GM21423 (cell line): Measurements from ENCODE around the gene RPL3.

ENCODE experiments used
- ATAC-seq: cut with Tn5 transposase; IDR thresholded peaks from one replicate; pipeline ENCODE4 v1.9.1; 2021; ENCODE audit warnings: mild to moderate bottlenecking, moderate library complexity; ENCODE audit not compliant: unreplicated experiment

RPL3 gene

DNA sequence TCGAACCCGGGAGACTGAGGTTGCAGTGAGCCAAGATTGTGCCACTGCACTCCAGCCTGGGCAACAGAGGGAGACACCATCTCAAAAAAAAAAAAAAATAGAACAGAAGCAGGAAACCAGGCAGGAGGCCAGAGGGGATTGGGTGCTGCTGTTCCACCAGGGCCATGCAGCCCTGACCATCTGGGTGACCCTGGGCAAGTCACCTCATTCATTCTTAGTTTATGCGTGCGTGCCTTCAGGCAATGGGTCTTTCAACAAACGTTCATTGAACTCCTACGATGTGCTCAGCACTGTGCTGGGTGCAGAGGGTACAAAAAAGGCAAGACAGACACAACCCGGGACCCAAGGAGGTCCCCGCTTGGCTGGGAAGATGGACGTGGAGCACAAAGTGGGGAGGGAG, 18.3 kb downstream of the RPL3 start:
- no peak for ATAC-seq

- ATAC-seq, result no peak
These were observed 19.1 kb downstream of the RPL3 start for GRCh38 chr22:39300186-39300830.

DNA sequence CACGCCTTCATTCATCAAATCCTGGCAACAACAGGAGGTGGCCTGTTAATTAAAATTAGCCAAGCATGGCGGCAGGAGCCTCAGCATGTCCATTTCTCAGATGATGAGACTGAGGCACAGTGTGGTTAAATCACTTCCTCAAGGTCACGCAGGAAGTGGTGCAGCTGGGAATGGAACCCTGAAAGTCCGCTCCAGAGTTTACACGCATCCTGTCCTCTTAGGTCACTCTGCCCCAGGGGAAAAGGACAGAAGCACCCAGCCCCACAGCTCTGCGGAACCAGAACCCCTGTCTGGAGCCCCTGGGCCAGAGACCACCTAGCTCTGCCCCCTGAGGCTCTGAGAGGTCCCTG, 19.6 kb downstream of the RPL3 start:
- no peak for ATAC-seq

DNA sequence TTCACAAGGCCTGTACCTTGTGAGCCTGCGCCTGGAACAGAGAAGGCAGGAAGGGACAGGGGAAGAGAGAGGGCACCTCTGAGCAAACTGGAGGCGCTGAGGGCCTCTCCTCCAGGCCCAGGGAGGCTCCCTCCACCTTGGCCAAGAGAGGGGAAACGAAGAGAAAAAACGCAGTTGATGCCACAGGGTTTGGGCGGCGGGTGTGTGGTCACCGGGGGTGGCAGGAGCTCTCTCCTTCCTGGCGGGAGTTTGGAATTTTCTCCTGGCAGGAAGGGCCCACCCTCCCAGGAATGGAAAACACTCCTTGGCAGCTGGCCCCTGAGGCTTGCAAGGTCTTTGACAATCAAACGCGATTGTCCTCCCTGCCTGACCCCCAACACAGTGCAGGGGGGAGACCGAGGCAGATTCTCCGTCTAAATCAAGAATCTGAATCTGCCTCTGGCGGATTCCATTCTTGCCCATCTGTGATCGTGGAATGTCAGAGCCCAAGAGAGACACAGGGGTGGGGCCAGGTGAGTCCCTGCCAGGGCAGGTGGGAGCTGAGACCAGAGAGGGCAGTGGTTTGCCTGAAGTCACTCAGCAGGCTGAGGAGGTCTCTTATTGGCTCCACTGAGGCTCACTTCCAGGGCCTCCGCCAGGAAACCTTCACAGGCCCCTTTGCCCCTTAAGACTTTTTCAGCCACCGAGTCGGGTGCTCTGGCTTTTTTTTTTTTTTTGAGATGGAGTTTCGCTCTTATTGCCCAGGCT, 21.0 kb downstream of the RPL3 start:
- no peak for ATAC-seq

- ATAC-seq, result no peak
These were observed 21.8 kb downstream of the RPL3 start for GRCh38 chr22:39297490-39298240.

DNA sequence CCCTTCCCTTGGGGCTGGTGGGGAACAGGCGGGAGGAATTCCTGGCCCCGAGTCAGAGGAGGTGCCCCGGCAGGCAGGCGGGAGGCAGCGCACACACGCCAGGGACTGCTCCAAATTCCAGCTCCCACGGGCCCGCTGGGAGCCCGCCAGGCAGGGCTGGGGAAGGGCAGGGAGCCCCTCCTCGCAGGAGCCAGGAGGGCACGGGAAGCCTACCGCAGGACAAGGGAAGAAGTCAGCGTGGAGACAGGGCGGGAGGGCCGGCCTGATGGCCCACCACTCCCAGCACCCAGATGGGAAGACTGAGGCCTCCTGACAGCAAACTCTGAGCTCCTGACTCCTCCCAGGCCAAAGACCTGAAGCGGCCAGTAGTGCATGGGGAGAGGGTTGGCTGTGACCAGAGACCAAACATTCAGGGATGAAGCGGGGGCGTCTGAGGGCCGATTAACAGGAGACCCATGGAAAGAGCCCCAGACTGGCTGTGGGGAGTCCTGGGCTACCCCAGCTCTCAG, 22.4 kb downstream of the RPL3 start:
- ATAC-seq, result no peak

GRCh38 chr22:39296535-39296934, 22.9 kb downstream of the RPL3 start:
- ATAC-seq, result no peak

GRCh38 chr22:39294571-39295468, 24.6 kb downstream of the RPL3 start:
- no peak for ATAC-seq

DNA sequence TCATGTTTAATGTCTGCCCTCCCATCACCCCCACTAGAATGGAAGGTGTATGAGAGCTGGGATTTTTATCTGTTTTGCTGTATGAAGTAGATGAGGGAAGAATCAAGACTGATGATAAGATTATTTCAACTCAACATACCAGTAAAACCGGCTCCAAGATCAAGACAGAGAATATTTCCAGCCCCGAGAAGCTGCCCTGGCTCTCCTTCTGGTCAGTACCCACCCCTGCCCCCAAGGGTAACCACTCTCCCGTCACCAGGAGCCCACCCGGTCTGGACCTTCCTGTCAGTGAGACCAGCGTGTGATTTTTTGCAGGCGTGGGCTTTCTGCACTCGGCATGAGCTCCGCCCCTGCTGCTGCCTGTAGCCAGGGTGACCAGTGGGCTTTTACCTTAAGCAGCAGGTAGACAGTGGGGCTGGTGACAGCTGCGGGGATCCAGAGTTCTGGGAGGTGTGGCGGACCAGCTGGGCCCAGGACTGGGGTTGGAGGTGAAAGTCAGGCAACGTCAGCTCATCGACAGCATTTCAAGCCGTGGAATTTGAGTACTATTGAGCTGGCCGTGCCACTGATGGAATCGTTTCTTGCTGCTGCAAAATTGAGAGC, 25.6 kb downstream of the RPL3 start:
- no peak for ATAC-seq

DNA sequence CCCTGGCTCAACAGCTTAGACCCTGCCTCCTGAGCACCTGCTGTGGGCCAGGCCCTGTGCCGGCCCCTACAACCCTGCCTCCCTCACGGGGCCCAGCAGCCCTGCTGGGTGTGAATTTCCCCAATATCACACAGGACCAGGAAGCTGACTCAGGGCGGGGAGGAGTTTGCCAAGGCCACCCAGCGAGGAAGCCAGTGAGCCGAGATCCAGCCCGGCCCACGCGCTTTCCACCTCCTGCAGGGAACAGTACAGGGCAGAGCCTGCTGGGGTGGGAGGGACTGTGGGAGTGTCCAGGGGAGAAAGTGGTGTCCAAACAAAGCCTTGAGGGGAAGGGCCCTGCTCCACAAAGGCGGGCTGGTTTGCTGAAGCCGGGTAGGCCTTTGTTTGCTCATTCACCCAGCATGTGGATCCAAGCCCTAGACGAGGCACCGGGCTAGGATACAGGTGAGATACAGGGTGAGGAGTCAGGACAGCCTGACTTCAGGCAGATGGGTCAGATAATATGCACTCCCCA, 26.8 kb downstream of the RPL3 start:
- ATAC-seq, result no peak

DNA sequence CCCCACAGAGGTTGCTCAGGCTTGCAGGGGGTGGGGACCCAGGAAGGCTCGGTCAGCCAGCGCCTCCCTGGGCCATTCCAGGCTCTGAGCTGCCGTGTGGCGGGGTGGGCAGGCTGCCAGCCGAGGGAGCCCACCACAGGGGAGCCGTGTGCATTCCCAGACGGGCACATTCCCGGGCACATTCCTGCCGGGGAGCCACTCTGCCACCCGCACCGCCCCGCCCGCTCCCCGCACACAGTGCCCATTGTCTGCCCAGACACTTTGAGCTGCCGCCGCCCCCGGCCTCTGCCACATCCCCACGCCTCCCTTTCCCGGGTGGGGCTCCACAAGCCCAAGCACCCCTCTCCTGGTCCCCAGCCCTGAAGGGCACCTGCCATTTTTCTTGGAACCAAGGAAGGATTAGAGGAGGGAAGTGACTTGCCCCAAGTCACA, 27.4 kb downstream of the RPL3 start:
- no peak for ATAC-seq

GRCh38 chr22:39291523-39291922, 27.9 kb downstream of the RPL3 start:
- no peak for ATAC-seq

DNA sequence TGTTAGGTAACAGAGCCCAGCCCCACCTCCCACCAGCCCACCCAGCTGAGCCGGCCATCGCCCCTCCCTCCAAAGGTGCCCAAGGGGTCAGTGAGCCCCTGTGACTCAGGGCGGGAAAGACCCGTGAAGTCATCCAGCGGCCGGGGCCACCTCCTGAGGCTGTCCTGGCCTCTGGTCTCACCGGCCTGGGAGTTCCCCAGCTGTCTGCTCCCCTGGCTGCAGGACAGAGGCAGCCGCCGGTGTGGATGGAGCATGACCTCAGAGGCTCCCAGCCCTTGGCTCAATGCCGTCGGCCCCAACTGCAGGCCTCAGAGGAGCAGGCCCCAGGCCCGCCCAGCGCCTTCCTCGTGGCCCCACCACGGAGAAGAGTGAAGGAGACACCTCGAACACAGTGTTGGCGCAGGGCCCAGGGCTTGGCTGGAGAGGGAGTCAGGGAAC, 28.7 kb downstream of the RPL3 start:
- no peak for ATAC-seq

DNA sequence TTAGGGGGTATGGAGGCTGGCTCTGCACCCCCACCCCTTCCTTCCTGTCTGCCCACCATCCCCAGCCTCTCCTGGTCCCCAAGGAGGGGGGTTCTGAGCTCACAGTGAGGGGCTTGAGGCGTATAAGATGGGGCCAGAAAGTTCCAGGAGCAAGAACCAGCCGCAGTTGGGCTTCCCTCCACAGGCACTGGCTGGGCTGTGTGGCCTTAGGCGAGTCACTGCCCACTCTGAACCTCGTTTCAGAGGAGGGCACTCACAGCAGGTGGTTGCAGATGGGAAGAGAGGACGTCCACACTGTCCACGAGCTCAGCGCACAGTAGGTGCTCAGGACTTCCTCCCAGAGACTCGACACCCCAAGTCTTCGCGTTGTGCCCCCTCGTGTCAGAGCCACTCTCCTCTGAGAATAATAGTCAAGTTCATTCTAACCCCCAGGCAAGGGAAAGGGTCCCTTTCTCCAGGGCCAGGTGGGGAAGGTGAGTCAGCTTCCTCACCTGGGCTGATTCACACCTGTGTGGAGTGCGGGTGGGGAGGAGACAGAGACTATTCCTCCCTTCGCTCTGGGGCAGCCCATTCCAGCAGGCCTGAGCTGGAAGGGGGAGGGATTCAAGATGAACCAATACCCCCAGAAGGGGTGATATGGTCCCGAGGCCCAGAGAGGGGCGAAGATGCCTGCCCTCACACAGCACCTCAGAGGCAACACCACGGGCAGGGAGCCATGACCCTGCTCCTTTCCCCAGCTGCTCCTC, 29.3 kb downstream of the RPL3 start:
- ATAC-seq, result no peak

DNA sequence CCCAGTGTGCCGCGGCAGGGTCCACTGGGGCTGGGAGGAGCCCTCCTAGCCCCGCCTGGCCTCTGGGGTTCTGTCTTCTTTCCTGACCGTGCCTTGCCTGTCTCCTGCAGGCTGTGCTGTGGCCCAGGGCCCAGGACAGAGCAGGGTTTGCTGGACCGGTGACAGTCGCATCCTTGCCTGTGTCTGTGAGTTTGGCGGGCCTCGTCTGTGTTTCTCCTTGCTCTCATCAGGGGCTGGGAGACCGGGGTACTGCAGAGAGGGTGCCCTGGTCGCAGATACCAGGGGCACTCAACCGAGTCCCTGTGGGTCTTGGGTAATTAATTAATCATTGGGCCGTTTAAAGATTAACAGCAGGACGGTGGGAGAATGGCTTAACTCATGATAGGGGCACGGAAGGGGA, 29.9 kb downstream of the RPL3 start:
- no peak for ATAC-seq

- ATAC-seq, result no peak
These were observed 31.1 kb downstream of the RPL3 start for GRCh38 chr22:39288135-39288898.

DNA sequence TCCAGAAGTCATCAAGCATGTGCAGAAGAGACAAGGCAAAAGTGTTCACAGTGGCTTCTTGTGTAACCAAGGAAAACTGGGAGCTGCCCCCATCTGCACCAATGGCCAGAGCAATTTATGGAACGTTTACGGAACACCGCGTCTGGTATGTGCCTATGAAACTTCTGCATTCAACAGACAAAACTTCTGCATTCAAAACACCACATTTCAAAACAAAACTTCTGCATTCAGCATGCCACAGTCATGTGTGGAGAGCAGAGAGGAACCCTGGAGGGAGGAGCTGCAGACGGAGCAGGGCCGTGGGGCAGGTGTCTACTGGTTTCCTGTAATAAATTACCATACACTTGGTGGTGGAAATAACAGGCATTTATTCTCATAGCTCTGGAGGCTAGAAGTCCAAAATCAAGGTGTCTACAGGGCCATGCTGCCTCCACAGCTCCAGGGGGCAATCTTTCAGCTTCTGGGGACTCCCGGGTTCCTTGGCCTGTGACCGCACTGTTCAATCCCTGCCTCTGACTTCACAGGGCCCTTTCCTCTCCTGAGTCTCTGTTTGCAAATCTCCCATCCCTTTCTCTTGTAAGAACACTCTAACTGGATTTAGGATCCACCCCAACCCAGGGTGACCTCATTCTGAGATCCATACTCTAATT, 32.2 kb downstream of the RPL3 start:
- ATAC-seq, result no peak

DNA sequence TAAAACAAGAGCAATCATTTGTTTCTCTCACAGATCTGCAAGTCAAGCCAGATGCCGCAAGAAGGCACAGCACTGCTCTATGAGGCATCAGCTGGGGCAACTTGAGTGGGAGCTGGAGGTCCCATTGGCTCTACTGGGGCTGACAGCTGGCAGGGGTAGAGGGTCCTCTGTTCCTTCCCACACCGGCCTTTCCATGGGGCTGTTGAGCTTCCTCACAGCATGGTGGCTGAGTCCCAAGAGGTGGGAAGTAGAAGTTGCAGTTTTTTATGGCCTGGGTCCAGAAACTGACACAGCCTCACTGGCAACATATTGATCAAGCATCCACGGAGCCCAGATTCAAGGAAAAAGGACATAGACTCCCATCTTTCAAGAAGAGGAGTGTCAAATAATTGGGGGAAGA, 34.4 kb downstream of the RPL3 start:
- no peak for ATAC-seq
